Kidney tubule cell (primary cell): Measurements from ENCODE around the gene MAD1L1.
"Not testable (repeated sequence)": the region's sequence is repeated elsewhere in the genome, so short reads cannot be mapped to it uniquely, and the experiment has no call there.

Source experiments
- DNase-seq: peaks from one replicate; pipeline ENCODE4 v3.0.0-alpha.2; 2018; ENCODE audit warnings: low spot score

MAD1L1 gene

GRCh38 chr7:1852517-1853430 is 380.0 kb downstream of the MAD1L1 start:
- DNase-seq: no peak

GRCh38 chr7:1851721-1852516 is 380.8 kb downstream of the MAD1L1 start:
- DNase-seq: no peak

- no peak for DNase-seq
Observed at GRCh38 chr7:1850976-1851571, 381.7 kb downstream of the MAD1L1 start.

- DNase-seq: no peak
Observed at GRCh38 chr7:1850111-1850975, 382.4 kb downstream of the MAD1L1 start.

- DNase-seq: no peak
Observed at GRCh38 chr7:1849351-1850041, 383.2 kb downstream of the MAD1L1 start.

- no peak for DNase-seq
Observed at GRCh38 chr7:1848911-1849311, 383.8 kb downstream of the MAD1L1 start.

GRCh38 chr7:1848013-1848640 is 384.6 kb downstream of the MAD1L1 start:
- no peak for DNase-seq

GRCh38 chr7:1847260-1848001 is 385.3 kb downstream of the MAD1L1 start:
- no peak for DNase-seq

GRCh38 chr7:1846331-1847065 is 386.2 kb downstream of the MAD1L1 start:
- no peak for DNase-seq

- DNase-seq: no peak
Observed at GRCh38 chr7:1845536-1846311, 387.0 kb downstream of the MAD1L1 start.

- DNase-seq: no peak
Observed at GRCh38 chr7:1844951-1845390, 387.8 kb downstream of the MAD1L1 start.

GRCh38 chr7:1844336-1844950 is 388.3 kb downstream of the MAD1L1 start:
- no peak for DNase-seq

GRCh38 chr7:1843921-1844335 is 388.8 kb downstream of the MAD1L1 start:
- DNase-seq: no peak

- DNase-seq: no peak
Observed at GRCh38 chr7:1843271-1843861, 389.4 kb downstream of the MAD1L1 start.

GRCh38 chr7:1842321-1843221 is 390.2 kb downstream of the MAD1L1 start:
- no peak for DNase-seq

- not testable (repeated sequence) for DNase-seq
Observed at GRCh38 chr7:1841286-1842021, 391.3 kb downstream of the MAD1L1 start.
